ENCODE data around the gene FAM53B.
"Not testable (repeated sequence)": the region's sequence is repeated elsewhere in the genome, so short reads cannot be mapped to it uniquely, and the experiment has no call there.

The FAM53B gene

GRCh38 chr10:124624006-124624405, 120.2 kb downstream of the FAM53B start:
- DNase-seq = no peak

GRCh38 chr10:124622866-124623536, 121.2 kb downstream of the FAM53B start:
- no peak for DNase-seq

GRCh38 chr10:124622158-124622557, 122.0 kb downstream of the FAM53B start:
- no peak for DNase-seq

- no peak for DNase-seq
Measured at GRCh38 chr10:124621637-124622036, 122.5 kb downstream of the FAM53B start.

GRCh38 chr10:124619802-124620490, 124.2 kb downstream of the FAM53B start:
- no peak for DNase-seq

GRCh38 chr10:124619195-124619594, 125.0 kb downstream of the FAM53B start:
- no peak for DNase-seq

GRCh38 chr10:124618470-124619073, 125.6 kb downstream of the FAM53B start:
- no peak for DNase-seq

GRCh38 chr10:124616836-124617130, 127.4 kb downstream of the FAM53B start:
- no peak for DNase-seq

- no peak for DNase-seq
Measured at GRCh38 chr10:124616040-124616835, 127.9 kb downstream of the FAM53B start.

- no peak for DNase-seq
Measured at GRCh38 chr10:124615259-124615658, 128.9 kb downstream of the FAM53B start.

- DNase-seq = no peak
Measured at GRCh38 chr10:124614003-124614659, 130.0 kb downstream of the FAM53B start.

- DNase-seq = no peak
Measured at GRCh38 chr10:124612611-124613498, 131.3 kb downstream of the FAM53B start.

- DNase-seq = no peak
Measured at GRCh38 chr10:124611738-124612137, 132.4 kb downstream of the FAM53B start.

- DNase-seq = not testable (repeated sequence)
Measured at GRCh38 chr10:124610851-124611250, 133.3 kb downstream of the FAM53B start.

GRCh38 chr10:124610186-124610585, 134.0 kb downstream of the FAM53B start:
- DNase-seq = not testable (repeated sequence)

- no peak for DNase-seq
Measured at GRCh38 chr10:124609698-124610097, 134.5 kb downstream of the FAM53B start.

GRCh38 chr10:124608093-124608721, 136.0 kb downstream of the FAM53B start:
- no peak for DNase-seq

GRCh38 chr10:124607693-124608092, 136.5 kb downstream of the FAM53B start:
- DNase-seq = no peak

- DNase-seq = no peak
Measured at GRCh38 chr10:124606822-124607221, 137.4 kb downstream of the FAM53B start.

GRCh38 chr10:124605856-124606812, 138.0 kb downstream of the FAM53B start:
- DNase-seq = no peak
